NCI-H1694 (cell line): ENCODE measurements around the gene RAB25.
"Not testable (repeated sequence)": the region's sequence is repeated elsewhere in the genome, so short reads cannot be mapped to it uniquely, and the experiment has no call there.

Source experiments
- DNase-seq: peaks from one replicate; lab custom pipeline; 2025; lab: John Stamatoyannopoulos, UW

Gene RAB25

GRCh38 chr1:156060937-156061636, at the start of gene RAB25:
RAB25 (plus strand) TSS chr1:156061160; CDS start chr1:156061401, 241 bp downstream.
- no peak for DNase-seq

- DNase-seq = no peak
These were observed 48.7 kb upstream of the RAB25 start for GRCh38 chr1:156012051-156012817.

GRCh38 chr1:156014829-156015228, 46.1 kb upstream of the RAB25 start:
- DNase-seq = no peak

- DNase-seq = no peak
These were observed 41.0 kb upstream of the RAB25 start for GRCh38 chr1:156019946-156020292.

GRCh38 chr1:156020293-156021092, 40.5 kb upstream of the RAB25 start, which contains the start of gene SSR2:
SSR2 (minus strand) TSS chr1:156020951; CDS start chr1:156020167, 784 bp downstream.
- DNase-seq = peak; percentile 99

GRCh38 chr1:156021093-156021428, 39.9 kb upstream of the RAB25 start:
- DNase-seq = no peak

- no peak for DNase-seq
These were observed 39.0 kb upstream of the RAB25 start for GRCh38 chr1:156021954-156022353.

- DNase-seq = no peak
These were observed 36.2 kb upstream of the RAB25 start for GRCh38 chr1:156024801-156025200.

GRCh38 chr1:156025876-156026275, 35.1 kb upstream of the RAB25 start:
- DNase-seq = peak; percentile 90

GRCh38 chr1:156026588-156026987, 34.4 kb upstream of the RAB25 start:
- DNase-seq = no peak

GRCh38 chr1:156033011-156033410, 27.9 kb upstream of the RAB25 start:
- DNase-seq = no peak

- not testable (repeated sequence) for DNase-seq
These were observed 26.0 kb upstream of the RAB25 start for GRCh38 chr1:156034991-156035390.

- DNase-seq = no peak
These were observed 18.1 kb upstream of the RAB25 start for GRCh38 chr1:156042828-156043227.

- no peak for DNase-seq
These were observed 15.9 kb upstream of the RAB25 start for GRCh38 chr1:156045076-156045475.

- DNase-seq = no peak
These were observed 12.2 kb upstream of the RAB25 start for GRCh38 chr1:156048663-156049258.

GRCh38 chr1:156050376-156050775, 10.6 kb upstream of the RAB25 start:
- no peak for DNase-seq

- no peak for DNase-seq
These were observed 9.8 kb upstream of the RAB25 start for GRCh38 chr1:156051011-156051725.

- DNase-seq = peak; percentile 76
These were observed 7.8 kb upstream of the RAB25 start for GRCh38 chr1:156052862-156053767.

GRCh38 chr1:156053768-156054499, 7.0 kb upstream of the RAB25 start, which contains the start of gene UBQLN4:
UBQLN4 (minus strand) TSS chr1:156053798; CDS start chr1:156053701, 97 bp downstream.
- DNase-seq = peak; percentile 84
